ENCODE results near the gene FOXO6. TPM values are rescaled to one million over a fixed set of nuclear protein-coding genes. Genes with fewer than 3 reads are reported as not detected.

Gene FOXO6
- total and polyA plus RNA-seq, 10 of the 15 experiments (the other 5 are each of a cell fraction or from before 2014, with no cell fraction given): 0.37 TPM; not detected in 9

DNA sequence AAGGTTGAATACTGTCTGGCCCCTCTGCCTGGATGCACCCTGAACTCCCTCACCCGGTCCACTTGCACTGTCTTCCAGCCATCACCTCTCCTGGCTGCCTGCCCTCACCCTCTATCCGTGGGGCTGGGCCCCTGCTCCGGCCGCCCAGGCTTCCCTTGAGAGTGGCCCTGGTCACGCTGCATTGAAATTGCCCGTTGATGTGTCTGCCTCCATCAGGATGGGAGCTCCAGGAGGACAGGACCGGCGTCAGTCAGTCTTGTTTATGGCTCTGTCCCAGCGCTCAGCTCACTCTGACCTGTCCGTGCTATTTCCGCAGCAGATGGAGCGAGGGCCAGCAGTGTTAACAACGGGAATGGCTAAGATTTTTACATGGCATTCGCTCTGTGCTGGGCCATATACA is 34.9 kb downstream of the FOXO6 start:
- FAIRE-seq: no peak
- TF ChIP-seq JUND (IDR thresholded peaks at IDR 0.05; ENCODE audit: low read depth, low read length) (no peak), SPI1 (IDR thresholded peaks at IDR 0.05; ENCODE audit: borderline replicate concordance, insufficient read depth, low read depth, low read length) (no peak), ZZZ3 (IDR thresholded peaks at IDR 0.05; ENCODE audit: control insufficient read depth, insufficient read length, low read depth) (no peak), STAT1 (conservative IDR thresholded peaks at IDR 0.05) (no peak), RCOR1 (conservative IDR thresholded peaks at IDR 0.05; ENCODE audit: low read depth, low read length) (no peak), TAF1 (IDR thresholded peaks at IDR 0.05; ENCODE audit: borderline replicate concordance, low read depth, low read length) (no peak), EP300 (IDR thresholded peaks at IDR 0.05; ENCODE audit: borderline replicate concordance in 1 of 2, control insufficient read depth in 1 of 2, low read depth in 2 of 2, low read length in 2 of 2) (no peak), ESRRA (IDR thresholded peaks at IDR 0.05; ENCODE audit: low read length) (no peak)
- TF ChIP-seq, protein P1, sequence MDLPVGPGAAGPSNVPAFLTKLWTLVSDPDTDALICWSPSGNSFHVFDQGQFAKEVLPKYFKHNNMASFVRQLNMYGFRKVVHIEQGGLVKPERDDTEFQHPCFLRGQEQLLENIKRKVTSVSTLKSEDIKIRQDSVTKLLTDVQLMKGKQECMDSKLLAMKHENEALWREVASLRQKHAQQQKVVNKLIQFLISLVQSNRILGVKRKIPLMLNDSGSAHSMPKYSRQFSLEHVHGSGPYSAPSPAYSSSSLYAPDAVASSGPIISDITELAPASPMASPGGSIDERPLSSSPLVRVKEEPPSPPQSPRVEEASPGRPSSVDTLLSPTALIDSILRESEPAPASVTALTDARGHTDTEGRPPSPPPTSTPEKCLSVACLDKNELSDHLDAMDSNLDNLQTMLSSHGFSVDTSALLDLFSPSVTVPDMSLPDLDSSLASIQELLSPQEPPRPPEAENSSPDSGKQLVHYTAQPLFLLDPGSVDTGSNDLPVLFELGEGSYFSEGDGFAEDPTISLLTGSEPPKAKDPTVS (IDR thresholded peaks at IDR 0.05; ENCODE audit: low read depth, low read length): no peak
- in situ Hi-C loops (cut with MboI) (no loop called here), intact Hi-C loops (cut with micrococcal nuclease; ENCODE audit: unreplicated experiment) (no loop called here)
- DNase-seq (ENCODE audit: low read depth, low spot score): no peak
- Histone ChIP-seq H3K4me2 (ENCODE audit: control insufficient read depth, insufficient read depth) (no peak overlapping the region), H3K27ac (ENCODE audit: control insufficient read depth, insufficient read depth) (no peak overlapping the region), H3K4me3 (no peak overlapping the region), H3K9me3 (replicated peaks; ENCODE audit: control insufficient read depth, insufficient read depth, low read length) (peaks cover 4% of the 10 kb centered on the region; the same call in 2 of the 3 replicates), H4K20me1 (ENCODE audit: control insufficient read depth, insufficient read depth) (no peaks in the 10 kb centered on the region), H2AFZ (ENCODE audit: control insufficient read depth, low read depth, low read length) (no peak overlapping the region), H3K79me2 (ENCODE audit: control insufficient read depth, insufficient read depth, low read length) (no peaks in the 10 kb centered on the region), H3K27me3 (replicated peaks in 1 of 2; ENCODE audit: control insufficient read depth in 2 of 2, insufficient read depth in 2 of 2, low read length in 1 of 2) (peaks cover 0 to 1% of the 10 kb centered on the region in 2 experiments; a peak in 1 of 4 replicates), H3K36me3 (ENCODE audit: control insufficient read depth in 2 of 2, insufficient read depth in 2 of 2, low read length in 1 of 2) (no peaks in the 10 kb centered on the region), H3K9ac (ENCODE audit: control insufficient read depth, insufficient read depth, low read length) (no peak overlapping the region), H3K4me1 (ENCODE audit: control insufficient read depth, insufficient read depth, low read length) (no peaks in the 10 kb centered on the region)
- SMC1A ChIA-PET (ENCODE audit: uncharacterized antibody, unreplicated experiment): interaction anchor here (1.0 kb wide), 1 partner anchor 75 kb away, joined by 3 read pairs; no protein-coding TSS in a partner anchor
- 31% methylated on average over 14 of the region's 14 CpGs for WGBS (ENCODE audit: insufficient coverage, insufficient replicate concordance, low lambda C conversion rate, missing lambda C conversion rate)
- no peak for ATAC-seq
- CTCF ChIA-PET: interaction anchor here (1.3 kb wide), 1 partner anchor 55 kb away, joined by 4 read pairs; no protein-coding TSS in a partner anchor
- POLR2A ChIA-PET: no interaction called here
- no TSS peak for BruUV-seq (replicated peaks)
- RAD21 ChIA-PET (ENCODE audit: unreplicated experiment): no interaction called here
